GM12892 (cell line): ENCODE data around the gene NPM3.

Experiments used
- POLR2A ChIP-seq: IDR thresholded peaks from 2 replicates; pipeline ENCODE4 v1.6.1; 2011; ENCODE audit warnings: low read depth, low read length, control low read depth
- POLR2AphosphoS5 ChIP-seq: IDR thresholded peaks from 2 replicates; pipeline ENCODE4 v1.6.1; 2011; ENCODE audit warnings: low read depth, low read length, control low read depth
- TAF1 ChIP-seq: IDR thresholded peaks from 2 replicates; pipeline ENCODE4 v1.6.1; 2011; ENCODE audit warnings: low read depth, mild to moderate bottlenecking, control low read depth, low read length, borderline replicate concordance

- no peak for TF ChIP-seq POLR2AphosphoS5
- no peak for TF ChIP-seq POLR2A
- no peak for TF ChIP-seq TAF1
Measured at GRCh38 chr10:101775273-101776160, 7.7 kb downstream of the NPM3 start, which contains the start of gene FGF8.
